Medulla oblongata (tissue), 1 donor: Measurements from ENCODE around the gene GMPPA.

Experiments used
- DNase-seq: peaks from one replicate; pipeline ENCODE4 v3.0.0-alpha.2; 2015; ENCODE audit errors: extremely low spot score

The GMPPA gene

DNA sequence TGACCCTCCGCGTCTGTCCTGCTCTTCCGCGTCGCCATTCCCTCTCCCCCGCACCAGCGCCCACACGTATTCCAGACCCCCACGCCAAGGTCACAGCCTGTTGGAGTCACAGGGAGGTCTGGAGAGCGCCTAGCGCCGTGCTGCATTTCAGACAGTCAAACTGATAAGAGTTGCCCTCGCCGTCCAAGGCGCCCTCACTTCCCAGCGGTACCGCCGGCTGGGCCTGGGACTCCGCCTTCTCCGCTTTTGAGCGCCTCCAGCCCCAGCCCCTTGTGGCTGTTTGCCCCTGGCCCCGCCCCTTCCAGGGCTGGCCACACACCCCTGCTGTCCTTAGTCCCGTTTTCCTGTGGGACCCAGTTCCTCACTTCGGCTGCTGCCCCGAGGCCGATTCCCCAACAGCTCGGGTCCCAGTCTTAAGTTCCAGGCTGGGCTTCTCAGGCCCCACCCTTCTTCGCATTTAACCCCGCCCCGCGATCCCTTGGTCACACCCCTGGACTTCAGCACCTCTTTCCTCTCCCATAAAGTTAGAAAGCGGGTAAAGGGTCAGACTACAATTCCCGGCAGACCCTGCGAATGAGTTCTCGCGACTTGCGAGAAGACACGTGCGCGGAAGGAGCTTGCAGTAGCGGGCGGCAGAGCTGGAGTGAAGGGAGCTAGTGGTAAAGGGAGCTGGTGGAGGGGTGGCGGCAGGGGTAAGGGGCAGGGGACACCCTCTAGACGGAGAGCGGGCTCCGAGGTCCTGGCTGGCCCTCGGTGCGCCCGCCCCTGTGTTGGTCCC is at the start of gene GMPPA:
GMPPA (plus strand) TSS at position 612 of the 778 bp plus-strand sequence. CDS start 1,085 bp downstream, outside the sequence.
- peak; percentile 98 for DNase-seq

DNA sequence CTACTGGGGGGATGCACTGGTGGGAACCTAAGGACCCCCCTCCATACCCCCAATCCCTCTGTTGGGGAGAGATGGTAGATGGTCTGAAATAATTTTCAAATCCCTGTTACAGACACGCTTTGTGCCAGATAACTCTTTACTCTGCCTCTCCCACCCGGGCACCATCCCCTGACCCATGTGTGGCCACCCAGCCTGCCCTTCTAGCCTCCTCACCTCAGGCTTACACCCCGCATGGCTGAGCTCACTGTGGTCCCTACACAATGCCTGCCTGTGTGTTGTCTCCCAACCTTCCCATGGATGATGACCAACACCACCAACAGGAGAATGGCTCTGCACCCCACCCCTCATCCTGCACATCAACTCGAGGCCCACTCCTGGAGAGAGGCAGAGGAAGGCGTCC is 49.1 kb upstream of the GMPPA start:
- DNase-seq = no peak

DNA sequence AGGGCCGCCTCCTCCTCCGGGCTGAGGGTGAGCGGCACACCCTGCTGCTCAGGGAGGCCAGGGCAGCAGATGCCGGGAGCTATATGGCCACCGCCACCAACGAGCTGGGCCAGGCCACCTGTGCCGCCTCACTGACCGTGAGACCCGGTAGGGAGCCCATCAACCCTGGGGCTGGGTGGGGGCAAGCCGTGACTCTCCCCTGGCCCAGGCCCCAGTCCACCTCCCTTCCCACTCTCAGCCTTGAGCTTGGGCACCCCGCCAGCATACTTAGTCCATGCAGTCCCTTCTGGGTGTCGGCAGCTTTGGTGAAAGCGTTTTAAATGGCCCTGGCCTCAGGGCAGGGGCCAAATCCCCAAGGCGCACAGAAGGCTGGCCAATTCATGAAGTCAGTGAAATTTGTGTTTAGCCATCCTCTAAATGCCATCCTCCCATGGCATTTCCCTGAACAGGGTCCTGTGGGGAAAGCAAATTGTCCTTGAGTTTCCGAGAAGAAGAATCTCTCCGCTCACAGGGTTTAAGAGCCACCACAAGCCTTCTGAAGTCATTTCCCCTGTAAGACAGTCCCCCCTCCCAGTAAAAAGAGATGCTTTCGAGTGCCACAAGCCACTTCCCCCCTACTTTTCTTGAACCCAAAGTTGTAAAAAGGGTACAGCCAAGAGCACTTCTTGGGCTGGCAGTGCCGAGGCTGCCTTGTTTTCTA is 46.9 kb upstream of the GMPPA start:
- DNase-seq = peak; percentile 75

DNA sequence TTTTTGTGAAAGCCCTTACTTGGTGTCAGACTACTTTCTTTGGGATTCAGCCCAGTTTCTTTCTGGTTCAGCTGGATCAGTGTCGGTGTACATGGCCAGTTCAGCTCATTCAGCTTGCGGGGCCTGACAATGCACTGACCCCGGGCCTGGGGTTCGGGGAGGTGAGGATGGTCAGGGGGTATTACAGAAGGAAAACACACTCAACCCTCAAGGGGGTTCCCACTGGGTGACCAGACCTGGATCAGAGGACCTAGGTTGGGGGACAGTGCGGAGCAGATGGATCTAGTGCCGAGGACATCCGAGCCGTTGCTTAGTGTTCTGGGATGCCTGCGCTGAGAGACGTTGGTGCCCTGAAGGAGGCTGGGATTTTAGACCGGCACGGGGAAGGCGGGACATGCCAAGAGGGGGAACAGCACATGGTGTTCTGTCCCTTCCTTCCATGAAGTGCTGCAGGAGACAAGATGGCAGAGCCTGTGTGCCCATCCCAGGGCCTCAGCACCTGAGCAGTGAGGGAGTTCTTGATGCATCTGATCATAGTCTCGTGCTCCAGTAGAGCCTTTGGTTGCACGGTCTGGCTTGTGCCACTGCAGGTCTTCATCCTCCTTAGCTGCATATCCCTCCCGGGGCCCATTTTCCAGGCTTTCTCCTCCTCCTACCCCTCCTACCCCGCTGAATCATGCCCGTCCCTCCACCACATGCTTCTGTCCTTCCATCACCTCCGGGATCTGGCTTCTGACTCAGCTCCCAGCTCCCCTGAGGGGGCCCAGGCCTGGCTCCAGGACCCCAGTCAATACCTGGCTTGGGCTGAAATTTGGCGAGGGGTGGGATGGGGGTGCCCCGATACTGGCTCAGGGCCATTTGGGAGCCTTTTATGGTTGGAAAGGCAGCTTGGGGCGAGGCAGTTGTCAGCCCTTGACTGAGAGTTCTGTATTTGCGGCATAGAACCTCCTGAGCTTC is 46.1 kb upstream of the GMPPA start:
- peak; percentile 68 for DNase-seq

DNA sequence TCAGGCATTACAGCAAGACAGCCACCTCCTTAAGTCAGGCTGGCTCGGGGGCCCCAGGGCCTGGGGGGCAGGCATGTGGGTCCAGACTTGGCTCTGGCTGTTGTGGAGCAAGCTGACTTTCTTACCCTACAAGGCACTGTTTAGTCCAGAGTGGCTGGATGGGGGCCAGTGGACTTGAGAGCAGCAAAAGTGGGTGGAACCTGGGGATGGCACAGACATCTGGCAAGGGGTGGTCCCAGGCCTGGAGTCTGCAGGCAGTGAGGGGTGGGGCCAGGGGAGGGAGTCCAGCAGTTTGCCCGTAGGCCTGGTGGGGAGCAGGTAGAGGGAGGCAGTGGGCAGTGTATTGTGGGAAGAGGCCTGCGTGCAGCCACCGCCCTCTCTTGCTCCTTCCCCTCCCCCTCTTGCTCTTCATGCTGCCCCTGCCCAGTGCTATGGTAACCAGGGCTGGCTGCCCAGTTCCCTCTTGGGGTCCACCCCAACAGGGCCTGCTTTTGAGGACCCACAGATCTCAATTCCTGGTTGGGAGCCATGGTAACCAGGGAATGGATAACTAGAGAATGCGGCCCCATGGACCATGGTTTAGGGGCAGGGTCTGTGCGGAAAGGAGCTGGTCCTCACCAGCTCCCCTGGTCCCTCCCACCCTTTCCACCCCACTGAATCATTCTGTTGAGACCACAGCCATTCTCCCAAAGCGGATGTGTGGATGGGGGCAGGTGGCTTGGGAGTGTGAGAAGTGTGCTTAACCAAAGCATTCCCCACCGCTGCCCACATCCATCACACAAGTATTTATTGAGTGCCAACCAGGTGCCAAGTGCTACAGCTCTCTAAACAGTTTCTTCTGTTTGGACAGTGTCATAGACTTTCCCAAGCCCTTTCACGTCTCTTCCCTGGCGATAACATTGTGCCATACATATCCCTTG is 44.8 kb upstream of the GMPPA start:
- DNase-seq = peak; percentile 73

DNA sequence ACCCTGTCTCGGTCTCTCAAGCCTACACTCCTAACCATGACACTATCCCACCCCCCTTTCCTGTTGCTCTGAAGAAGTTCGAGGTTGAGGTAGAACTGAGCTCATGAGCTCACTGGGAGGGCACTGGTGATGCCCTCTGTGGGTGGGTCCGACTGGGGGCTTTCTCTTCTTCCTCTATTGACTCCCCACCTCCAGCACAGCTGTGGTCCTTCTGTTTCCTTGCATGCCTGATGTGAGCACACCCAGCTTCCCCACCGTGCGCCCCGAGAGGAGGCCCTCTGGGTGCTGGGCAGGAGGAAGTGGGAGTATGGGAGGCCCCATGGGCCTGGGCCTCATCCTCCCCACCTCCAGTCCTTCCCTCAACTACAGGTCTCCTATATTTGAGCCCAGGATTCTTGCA is 43.1 kb upstream of the GMPPA start:
- DNase-seq = no peak

DNA sequence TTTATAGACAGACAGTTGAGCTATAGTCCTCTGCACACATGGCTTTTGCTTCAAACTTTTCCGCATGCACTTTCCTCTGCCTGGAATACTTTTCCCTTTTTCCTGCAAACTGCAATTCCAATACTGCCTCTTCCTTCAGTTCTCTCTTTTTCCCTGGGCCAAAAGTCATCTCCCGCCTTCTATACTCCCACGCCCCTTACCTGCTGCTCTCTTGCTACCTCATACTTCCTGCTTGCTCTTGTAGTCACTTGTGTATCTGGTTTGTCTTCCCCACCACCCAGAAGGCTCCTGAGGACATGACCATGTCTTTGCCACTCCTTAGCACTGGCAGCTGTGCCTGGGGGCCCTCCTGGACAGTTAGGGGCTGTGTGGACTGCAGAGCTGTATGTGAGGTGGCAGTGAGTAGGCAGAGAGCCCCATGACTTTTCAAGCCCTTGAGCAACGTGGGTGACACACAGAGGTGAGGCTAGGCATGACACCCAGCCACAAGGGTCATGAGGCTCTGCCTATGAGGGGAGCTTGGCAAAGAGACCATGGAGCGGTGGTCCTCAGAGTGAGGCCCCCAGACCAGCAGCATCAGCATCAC is 40.8 kb upstream of the GMPPA start:
- DNase-seq = no peak

DNA sequence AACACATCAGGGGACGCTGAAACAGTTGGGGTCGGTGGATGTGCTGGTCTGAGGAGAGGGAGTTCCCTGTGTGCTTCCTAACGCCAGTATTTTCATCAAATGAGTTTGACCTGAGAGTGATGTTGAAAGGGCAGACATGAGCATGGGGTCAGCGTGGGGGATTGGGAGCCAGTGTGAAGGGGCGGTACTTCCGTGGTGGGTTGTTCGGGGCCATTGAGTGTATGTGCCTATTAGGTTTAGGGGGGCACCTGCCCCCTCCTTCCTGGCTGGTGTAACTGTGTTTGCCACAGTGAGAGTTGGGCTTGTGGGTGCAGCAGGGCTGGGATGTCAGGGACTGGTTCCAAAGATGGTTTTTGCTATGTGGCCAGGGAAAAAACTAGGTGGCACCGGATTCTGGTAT is 39.7 kb upstream of the GMPPA start:
- no peak for DNase-seq

DNA sequence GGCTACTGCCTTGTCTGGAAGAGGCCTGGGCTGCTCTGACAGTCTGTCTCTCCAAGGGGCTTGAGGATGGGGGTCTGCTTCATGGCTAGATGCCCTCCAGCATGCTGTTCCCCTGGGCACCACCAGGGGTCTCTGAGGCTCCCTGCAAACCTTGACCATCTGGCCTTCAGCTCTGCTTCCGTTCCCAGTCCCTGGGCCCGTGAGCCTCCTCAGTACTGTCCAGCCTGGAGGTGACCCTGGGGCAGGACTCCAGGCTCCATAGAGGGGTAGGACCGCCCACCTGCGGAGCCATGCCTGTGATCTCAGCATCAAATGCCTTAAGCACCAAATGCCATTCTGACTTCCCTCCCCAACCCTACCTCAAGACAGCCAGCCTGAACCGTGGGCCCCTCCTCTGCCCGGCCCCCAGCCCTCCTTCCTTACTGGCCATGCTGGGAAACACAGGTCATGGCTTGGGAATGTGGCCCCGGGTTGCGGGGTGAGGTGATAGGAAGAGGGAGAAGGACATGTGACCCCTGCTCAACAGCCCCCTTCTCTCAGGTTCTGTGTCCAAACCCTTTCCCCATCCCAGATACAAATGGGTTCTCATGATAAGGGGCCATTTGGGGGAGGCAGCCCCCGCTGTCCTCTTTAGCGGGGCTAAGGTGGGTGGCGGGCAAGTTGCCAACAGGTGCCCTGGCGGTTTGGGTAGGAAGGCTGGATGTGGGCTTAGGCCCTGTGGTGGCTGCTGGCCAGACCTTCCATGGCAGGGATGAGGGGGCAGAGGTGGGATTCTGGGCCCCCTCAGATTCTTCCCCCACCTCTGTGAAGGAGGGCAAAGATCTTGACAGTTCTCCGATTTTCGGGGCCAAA is 39.0 kb upstream of the GMPPA start:
- peak; percentile 54 for DNase-seq

DNA sequence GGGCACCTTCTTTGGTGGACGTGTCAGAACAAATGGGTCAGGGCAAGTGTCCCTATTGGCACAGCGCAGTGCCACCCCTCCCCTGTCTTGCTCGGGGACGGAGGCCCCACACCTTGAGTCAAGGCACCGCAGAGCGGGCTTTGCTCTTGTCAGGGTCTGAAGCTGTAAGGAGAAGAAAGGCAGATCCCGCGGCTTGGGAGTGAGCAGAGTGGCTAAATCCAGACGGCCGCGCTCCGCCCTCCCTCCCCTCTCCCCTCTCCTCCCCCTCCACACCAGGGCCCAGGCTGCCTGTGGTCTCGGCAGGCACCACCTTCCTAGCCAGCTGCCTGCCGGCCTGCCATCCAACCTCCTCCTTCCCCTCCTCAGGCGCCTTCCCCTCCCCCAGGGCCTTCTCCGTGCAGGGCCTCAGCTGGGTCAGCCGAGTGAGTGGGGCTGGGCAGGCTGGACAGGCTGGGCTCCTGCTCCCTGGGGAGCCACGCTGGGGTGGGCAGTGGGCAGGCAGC is 38.2 kb upstream of the GMPPA start:
- peak; percentile 78 for DNase-seq

DNA sequence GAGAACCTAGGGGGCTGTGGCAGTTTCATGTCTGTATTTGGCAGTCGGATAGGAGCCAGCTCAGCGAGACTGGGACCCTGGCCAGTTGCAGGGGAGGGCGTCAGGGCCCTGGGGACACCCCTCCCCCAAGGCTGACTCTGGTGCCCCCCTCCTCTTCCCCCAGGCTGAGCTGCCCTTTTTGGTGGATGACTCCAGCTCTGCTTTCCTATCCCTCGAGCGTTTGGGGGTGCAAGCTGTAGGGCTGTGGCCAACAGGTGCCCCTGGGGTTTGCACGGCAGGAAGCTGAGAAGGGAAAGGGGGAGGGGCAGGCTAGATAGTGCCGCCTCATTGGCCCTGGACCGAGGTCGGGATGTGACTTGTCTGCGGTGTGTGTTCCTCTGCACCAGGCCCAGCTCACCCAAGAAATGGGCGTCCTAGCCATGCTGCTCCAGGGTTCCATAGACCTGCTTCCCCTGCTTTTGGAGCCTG is 37.6 kb upstream of the GMPPA start:
- peak; percentile 25 for DNase-seq

DNA sequence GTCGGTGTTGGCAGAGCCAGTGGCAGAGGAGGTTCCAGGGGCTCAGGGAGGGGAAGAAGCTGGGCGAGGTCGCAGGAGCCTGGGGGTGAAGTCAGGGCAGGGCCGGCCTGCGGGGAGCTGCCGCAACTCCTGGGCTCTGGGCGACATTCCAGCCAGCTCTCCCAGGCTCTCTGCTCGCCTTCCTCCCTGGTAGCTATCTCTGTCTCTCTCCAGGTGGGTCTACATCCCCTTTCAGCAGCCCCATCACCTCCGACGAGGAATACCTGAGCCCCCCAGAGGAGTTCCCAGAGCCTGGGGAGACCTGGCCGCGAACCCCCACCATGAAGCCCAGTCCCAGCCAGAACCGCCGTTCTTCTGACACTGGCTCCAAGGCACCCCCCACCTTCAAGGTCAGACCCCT is 37.0 kb upstream of the GMPPA start:
- DNase-seq = no peak

DNA sequence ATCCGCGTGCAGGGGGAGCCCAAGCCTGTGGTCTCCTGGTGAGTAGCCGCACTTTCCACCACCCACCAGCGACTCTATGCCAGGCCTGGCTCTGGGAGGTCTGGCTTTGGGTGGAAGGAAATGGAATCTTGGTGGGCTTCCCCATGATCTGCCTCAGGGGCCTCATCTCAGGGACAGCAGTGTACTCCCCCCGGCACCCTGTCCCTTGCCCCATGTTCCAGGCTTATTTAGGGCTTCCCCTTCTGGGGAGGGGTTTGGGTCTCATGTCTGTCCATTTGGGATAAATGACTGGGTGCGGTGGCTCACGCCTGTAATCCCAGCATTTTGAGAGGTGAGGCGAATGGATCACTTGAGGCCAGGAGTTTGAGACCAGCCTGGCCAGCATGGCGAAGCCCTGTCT is 36.3 kb upstream of the GMPPA start:
- DNase-seq = no peak

DNA sequence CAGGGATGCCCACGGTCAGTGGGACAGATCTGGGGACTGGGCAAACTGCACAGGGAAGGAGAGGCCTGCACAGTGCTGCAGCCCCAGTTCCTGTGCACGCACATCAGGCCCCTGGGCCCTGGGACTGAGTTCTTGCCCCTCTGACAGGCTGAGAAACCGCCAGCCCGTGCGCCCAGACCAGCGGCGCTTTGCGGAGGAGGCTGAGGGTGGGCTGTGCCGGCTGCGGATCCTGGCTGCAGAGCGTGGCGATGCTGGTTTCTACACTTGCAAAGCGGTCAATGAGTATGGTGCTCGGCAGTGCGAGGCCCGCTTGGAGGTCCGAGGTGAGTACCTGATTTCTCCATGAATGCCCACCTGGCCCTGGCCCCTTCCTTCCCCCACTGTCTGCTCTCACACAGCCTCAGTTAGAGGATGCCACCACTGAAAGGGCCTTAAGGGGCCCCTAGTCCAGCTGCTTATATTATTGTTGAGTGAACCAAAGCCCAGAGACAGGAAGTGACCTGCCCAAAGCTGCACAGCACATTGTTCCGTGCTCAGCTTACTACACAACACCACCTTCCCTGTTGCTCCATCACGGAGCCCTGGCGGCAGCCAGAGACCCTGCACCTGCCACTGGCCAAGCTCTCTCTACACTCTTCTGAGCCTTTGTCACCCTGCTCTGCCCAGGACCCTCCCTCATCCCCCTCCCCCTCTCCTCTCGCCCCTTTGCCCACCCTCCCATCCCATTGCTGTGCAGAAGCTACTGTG is 34.2 kb upstream of the GMPPA start:
- no peak for DNase-seq

DNA sequence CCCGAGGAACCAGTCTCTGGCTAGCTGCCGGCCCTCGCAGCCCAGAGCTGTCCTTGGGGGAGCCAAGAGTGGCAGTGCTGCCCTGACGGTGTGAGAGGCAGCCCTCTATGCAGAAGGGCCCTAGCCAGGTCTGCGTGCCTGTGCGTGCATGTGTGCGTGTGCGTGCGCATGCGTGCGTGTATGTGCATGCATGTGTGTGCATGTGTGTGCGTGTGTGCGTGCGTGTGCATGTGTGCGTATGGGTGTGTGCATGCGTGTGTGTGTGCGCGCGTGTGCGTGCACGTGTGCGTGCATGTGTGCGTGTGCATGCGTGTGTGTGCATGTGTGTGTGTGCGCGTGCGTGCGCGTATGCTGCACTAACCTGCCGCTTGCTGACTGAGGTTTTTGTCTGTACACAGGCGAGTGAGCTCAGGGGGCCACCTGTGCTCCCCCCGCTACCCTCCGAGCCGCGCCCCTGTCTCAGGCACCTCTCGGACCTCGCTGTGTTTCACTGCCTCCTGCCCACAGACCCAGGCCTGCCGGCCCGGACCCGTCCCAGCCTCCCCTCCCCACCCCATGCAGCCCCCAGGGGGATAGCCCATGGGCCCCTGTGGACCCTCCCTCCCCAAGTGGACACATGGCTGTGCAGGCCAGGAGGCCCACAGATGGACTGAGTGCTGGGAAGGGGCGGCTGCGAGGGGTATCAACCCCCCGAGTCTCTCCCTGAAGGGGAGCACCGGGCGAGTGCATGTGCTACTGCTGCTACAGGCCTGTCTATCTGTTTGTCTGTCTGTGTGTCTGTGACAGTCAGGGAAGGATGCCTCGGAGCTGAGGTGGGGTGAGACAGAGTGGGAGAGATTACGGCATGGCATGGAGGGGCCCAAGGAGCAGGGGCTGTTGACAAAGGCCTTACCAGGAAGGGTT is 32.8 kb upstream of the GMPPA start:
- no peak for DNase-seq

DNA sequence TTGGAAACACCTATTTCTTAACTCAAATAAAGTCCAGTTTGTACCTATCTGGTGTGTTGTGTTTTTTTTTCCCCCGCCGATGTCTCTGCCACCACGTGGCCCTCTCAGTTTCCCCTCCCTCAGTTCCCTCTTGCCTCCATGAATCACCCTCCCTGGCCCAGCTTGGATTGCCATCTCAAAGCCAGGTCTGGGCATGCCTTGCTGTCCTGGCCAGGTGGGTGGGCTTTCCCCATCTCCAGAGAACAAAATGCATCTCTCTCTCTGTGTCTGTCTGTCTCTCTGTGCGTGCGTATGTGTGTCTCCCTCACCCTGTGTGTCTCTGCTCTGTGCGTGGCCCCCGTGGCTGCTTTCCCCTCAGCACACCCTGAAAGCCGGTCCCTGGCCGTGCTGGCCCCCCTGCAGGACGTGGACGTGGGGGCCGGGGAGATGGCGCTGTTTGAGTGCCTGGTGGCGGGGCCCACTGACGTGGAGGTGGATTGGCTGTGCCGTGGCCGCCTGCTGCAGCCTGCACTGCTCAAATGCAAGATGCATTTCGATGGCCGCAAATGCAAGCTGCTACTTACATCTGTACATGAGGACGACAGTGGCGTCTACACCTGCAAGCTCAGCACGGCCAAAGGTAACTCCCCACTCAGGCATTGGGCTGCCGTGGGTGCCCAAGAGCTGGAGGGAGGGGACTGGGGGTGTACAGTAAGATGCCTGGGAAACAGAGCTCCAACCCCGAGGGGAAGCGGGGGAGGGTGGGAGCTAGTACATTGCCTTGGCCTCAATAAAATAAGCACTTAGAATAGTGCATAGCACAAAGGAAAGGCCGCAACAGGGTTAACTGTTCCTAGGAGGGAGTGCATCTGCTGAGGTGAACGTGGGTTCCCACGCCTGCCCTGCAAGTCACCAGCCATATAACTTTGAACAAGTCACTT is 31.6 kb upstream of the GMPPA start:
- DNase-seq = no peak

DNA sequence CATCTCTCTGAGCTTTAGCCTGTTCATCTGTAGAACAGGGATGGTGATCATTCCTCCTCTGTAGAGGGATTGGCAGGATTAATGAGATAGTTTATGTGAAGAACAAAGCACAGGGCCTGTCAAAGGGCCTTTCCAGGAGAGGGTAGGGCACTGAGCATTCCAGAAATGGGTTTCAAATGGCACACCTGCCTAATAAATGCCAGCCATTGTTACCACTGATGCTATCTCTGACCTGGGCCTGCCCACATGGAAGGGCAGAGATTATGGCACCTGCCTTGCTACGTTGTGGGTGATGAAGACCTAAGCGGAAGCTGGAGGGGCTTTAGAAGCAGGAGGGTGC is 31.0 kb upstream of the GMPPA start:
- DNase-seq = no peak
